Measurements from ENCODE around the gene CRYM. TPM values are rescaled to one million over a fixed set of nuclear protein-coding genes. Genes with fewer than 3 reads are reported as not detected.

The CRYM gene
- total RNA-seq, 1 donor from 2014 or later = 2.2 TPM

- Mint-ChIP-seq H3K36me3 (ENCODE audit: low read depth) (no peaks in the 10 kb centered on the region), H3K9me3 (peaks cover 3% of the 10 kb centered on the region), H3K4me1 (peaks cover 4% of the 10 kb centered on the region), H3K27me3 (ENCODE audit: low read depth) (peaks cover 1% of the 10 kb centered on the region), H3K4me3 (no peak overlapping the region), H3K27ac (ENCODE audit: unreplicated experiment) (no peak overlapping the region)
- no peak for TF ChIP-seq CTCF (conservative IDR thresholded peaks at IDR 0.05)
- no peak for DNase-seq (ENCODE audit: low read depth, low spot score)
Observed at GRCh38 chr16:21244518-21245215, 33.4 kb downstream of the CRYM start.

DNA sequence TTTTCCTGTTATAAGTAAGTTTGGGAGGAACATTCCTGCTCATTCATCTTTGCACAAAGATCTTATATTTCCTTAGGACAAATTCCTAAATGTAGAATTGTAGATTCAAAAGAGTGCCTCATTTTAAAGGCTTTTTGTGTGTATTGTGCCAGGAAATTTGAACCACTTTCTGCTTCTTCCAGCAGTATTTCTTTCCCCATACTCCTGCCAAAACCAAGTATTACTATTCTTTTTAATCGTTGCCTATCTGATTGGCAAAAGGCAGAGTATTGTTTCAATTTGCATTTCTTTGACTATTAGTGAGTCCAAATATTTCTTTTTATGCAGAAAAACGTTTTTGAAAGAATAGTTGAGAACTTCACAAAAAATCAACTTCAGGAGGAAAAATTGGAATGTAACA lies 35.3 kb downstream of the CRYM start:
- H3K36me3 Mint-ChIP-seq (ENCODE audit: low read depth) = no peaks in the 10 kb centered on the region
- no peaks in the 10 kb centered on the region for H3K27me3 Mint-ChIP-seq (ENCODE audit: low read depth)
- H3K9me3 Mint-ChIP-seq = peaks cover 3% of the 10 kb centered on the region
- TF ChIP-seq CTCF (conservative IDR thresholded peaks at IDR 0.05) = no peak
- H3K4me3 Mint-ChIP-seq = no peak overlapping the region
- no peak for DNase-seq (ENCODE audit: low read depth, low spot score)
- H3K4me1 Mint-ChIP-seq = peaks cover 4% of the 10 kb centered on the region
- H3K27ac Mint-ChIP-seq (ENCODE audit: unreplicated experiment) = no peak overlapping the region

DNA sequence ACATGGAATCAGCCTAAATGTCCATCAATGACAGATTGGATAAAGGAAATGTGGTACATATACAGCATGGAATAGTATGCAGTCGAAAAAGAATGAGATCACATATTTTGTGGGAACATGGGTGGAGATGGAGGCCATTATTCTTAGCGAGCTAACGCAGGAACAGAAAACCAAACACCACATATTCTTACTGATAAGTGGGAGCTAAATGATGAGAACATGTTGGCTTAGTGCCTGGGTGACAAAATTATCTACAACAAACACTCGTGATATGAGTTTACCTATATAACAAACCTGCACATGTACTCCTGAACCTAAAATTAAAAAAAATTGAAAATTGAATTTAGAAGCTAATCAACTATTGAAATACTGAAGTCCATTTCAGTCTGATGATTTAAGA lies 38.4 kb downstream of the CRYM start:
- H3K4me3 Mint-ChIP-seq = no peak overlapping the region
- DNase-seq (ENCODE audit: low read depth, low spot score) = no peak
- H3K4me1 Mint-ChIP-seq = no peaks in the 10 kb centered on the region
- H3K36me3 Mint-ChIP-seq (ENCODE audit: low read depth) = no peaks in the 10 kb centered on the region
- H3K9me3 Mint-ChIP-seq = peaks cover 3% of the 10 kb centered on the region
- H3K27me3 Mint-ChIP-seq (ENCODE audit: low read depth) = peaks cover 7% of the 10 kb centered on the region
- no peak overlapping the region for H3K27ac Mint-ChIP-seq (ENCODE audit: unreplicated experiment)
- no peak for TF ChIP-seq CTCF (conservative IDR thresholded peaks at IDR 0.05)

DNA sequence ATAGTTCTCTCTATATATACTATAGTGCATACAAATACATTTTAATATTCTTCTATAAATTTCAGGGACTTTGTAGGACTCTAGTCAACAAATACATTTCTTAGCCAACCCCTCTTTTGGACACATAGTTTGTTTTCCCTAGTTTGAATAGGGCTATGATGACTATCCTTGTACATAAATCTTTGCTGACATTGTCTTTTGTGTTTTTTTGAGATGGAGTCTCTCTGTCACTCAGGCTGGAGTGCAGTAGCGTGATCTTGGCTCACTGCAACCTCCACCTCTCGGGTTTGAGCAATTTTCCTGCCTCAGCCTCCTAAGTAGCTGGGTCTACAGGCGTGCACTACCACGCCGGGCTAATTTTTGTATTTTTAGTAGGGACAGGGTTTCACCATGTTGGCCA lies 41.3 kb downstream of the CRYM start:
- Mint-ChIP-seq H3K36me3 (ENCODE audit: low read depth) (no peaks in the 10 kb centered on the region), H3K4me3 (no peak overlapping the region), H3K27me3 (ENCODE audit: low read depth) (peaks cover 10% of the 10 kb centered on the region), H3K9me3 (no peaks in the 10 kb centered on the region), H3K4me1 (no peaks in the 10 kb centered on the region), H3K27ac (ENCODE audit: unreplicated experiment) (no peak overlapping the region)
- DNase-seq (ENCODE audit: low read depth, low spot score) = no peak
- TF ChIP-seq CTCF (conservative IDR thresholded peaks at IDR 0.05) = no peak

GRCh38 chr16:21235199-21235585 lies 42.9 kb downstream of the CRYM start:
- DNase-seq (ENCODE audit: low read depth, low spot score) = no peak
- Mint-ChIP-seq H3K9me3 (no peaks in the 10 kb centered on the region), H3K36me3 (ENCODE audit: low read depth) (no peaks in the 10 kb centered on the region), H3K4me1 (no peaks in the 10 kb centered on the region), H3K4me3 (no peak overlapping the region), H3K27me3 (ENCODE audit: low read depth) (peaks cover 12% of the 10 kb centered on the region), H3K27ac (ENCODE audit: unreplicated experiment) (no peak overlapping the region)
- TF ChIP-seq CTCF (conservative IDR thresholded peaks at IDR 0.05) = no peak
